NCI-H510A treated with DMSO at 0.1 percent for 48 hours (cell line): Measurements from ENCODE around the gene FGGY.
"Not testable (repeated sequence)": the region's sequence is repeated elsewhere in the genome, so short reads cannot be mapped to it uniquely, and the experiment has no call there.

Experiments used
- DNase-seq: peaks from one replicate; lab custom pipeline; 2025; lab: John Stamatoyannopoulos, UW

Gene FGGY

DNA sequence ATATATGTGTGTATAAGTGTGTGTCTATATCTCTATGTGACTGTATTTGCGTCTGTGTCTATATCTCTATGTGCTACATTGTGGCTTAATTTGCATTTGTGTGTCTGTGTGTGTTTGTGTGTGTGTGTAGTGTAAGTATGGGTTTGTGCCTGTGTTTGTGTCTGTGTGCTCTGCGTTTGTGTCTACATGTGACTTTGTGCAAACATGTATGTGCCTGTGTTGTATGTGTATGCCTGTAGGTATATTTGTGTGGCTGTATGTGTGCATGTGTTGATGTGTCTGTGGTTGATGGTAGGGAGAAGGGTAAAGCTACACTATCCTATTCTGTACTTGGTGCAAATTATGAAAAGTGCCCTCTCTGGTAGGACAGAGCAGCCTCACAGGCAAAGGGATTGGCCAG is 7.3 kb upstream of the FGGY start:
- no peak for DNase-seq

DNA sequence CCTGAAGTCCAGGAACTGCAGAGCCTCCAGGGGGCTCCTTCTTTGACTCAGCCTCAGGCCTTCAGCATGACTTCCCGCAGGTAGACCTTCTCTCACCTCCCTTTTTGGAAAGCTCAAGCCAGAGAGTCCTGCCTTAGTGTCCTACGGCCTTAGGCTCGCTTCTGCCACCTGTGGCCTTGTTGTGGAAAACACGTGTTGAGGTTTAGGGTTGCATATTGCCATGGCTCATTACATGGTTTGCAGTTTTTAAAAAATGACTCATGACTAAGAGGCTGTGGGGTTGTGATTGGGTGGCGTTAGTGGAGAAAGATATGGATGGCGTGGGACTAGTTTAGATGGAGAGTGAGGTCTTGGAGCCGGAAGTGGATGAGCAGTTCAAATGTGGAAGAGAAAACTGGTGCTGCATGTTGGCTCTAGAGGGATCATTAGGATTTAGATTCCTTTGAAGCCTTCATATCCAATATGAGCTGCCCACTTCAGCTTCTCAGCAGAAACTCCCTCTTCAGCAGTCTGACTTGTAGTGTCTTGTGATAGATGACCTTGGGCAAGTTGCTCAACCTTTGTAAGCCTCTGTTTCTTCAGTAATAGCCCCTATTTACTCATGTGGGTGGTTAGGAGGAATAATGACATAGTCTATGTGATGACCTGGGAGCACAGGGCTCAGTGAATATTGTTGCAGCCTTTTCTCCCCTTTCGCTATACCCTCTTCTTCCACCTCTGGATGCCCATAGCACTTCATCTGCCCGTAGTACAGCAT is 6.5 kb upstream of the FGGY start:
- DNase-seq, result peak; percentile 53

DNA sequence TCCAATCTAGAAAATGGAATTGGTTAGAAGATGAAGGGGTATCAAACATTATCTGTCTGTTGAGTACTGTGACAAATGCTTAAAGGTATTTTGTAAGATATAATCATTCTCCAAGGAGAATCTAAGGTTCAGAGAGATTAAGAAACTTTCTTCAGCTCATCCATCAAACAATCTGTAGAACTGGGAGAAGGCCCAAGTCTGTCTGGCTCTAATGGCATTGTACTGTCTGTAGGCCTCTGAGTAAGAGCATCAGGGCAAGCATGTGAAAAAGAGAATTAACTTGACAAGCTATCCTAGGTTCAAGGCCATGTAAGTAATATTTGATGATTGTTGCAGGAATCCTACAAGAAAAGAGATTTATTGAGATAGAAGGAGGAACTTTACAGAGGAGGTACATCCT is 5.3 kb upstream of the FGGY start:
- DNase-seq, result no peak

DNA sequence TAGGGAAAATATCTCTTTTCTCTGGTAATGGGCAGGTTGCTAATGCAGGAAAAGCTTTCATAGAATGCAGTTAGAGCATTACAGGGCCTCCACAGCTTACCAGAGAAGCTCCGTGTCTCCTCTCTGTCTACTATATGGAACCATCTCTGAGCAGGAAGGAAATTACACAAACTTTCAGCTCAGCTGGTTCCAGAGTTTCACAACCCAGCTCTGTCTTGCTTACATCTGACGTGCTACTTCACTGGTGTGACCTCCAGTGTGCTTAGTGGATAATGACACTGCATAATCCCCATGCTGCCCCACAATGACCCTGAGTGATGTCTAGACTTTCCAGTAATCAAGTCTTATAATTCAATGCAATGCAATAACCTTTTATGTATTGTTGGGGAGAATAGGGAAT is 4.3 kb upstream of the FGGY start:
- no peak for DNase-seq

DNA sequence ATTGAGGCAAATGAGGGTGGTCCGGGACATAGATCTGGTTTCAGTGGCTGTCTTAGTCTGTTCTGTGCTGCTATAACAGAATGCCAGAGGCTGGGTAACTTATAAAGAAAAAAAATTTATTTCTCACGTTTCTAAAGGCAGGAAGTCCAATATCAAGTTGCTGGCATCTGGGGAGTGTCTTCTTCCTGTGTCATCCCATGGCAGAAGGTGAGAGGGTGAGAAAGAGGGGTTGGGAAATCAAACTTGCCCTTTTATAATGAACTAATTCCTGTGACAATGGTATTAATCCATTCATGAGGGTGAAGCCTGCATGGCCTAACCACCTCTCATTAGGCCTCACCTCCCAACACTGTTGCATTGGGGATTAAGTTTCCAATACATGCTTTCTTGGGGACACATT is 3.7 kb upstream of the FGGY start:
- no peak for DNase-seq

DNA sequence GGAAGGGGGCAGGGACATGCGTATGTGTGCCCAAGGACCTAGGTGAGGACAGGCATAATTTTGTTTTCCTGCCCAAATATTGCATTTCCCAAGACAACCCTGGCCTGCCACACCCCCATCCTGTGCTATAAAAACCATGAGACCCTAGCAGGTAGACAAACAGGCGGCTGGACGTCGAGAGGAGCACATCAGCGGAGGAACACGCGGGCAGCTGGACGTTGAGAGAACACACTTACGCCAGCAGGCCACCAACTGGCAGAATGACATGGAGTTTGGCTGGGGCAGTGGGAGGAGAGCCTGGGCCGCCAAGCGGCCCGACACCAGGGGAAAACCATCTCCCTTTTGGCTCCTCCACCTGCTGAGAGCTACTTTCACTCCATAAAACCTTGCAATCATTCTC is 3.0 kb upstream of the FGGY start:
- DNase-seq, result no peak

DNA sequence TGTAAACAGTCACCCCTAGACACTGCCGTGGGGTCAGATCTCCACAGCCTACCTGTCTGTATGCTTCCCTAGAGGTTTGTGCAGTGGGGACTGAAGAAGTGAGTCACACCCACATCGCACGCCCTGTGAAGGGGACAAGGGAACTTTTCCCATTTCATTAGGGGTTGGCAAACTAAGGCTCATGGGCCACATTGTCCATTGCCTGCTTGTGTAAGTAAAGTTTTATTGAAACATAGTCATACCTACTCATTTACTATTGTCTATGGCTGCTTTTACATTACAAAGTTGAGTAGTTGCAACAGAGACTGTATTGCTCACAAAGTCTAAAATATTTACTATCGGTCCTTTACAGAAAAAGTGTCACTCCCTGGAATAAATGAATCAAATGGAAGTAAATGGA is 2.5 kb upstream of the FGGY start:
- DNase-seq, result no peak

DNA sequence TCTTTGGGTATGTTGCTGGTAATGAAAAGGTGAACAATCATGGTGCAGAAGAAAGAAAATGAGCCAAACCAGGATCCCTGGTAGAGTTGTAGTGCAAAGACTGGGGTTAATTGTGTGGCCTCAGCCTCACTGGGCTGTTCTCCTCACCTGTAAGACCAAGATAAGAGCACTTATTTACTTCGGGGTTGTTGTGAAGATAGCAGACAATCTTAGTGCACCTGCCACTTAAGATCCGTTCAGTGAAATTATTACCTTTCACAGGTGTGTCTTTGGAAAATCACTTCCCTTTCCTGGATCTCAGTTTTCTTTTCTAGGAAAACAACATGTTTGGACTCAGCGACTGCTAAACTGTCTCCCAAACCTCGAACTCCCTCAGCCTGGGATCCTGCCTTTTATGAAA is 1.3 kb upstream of the FGGY start:
- DNase-seq, result peak; percentile 70

DNA sequence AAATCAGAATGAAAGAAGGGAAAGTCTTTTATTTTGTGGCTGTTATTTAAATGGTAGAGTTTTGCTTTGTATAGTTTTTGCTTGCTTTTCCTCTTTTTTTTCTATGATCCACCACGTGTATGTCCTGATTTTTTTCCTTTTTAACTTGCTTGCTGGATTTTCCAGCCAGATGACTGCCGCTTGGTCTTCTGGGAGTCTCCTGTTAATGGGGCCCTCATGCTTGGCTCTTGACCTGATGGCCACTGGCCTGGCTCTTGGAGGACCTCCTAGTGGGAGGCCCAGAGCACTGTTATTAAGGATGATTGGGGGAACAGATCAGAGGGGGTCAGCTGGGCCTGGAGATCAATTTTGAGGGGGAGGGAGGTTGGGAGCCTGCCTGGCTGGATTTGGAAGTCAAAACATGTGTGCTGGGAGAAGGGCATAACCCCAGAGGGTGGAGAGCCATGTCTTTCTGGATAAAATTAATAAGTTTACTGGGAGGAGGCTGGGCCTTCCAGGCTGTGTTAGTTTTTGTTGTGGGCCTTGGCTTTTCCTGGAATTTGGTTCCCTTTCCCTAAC is 1.2 kb downstream of the FGGY start:
- DNase-seq, result no peak

DNA sequence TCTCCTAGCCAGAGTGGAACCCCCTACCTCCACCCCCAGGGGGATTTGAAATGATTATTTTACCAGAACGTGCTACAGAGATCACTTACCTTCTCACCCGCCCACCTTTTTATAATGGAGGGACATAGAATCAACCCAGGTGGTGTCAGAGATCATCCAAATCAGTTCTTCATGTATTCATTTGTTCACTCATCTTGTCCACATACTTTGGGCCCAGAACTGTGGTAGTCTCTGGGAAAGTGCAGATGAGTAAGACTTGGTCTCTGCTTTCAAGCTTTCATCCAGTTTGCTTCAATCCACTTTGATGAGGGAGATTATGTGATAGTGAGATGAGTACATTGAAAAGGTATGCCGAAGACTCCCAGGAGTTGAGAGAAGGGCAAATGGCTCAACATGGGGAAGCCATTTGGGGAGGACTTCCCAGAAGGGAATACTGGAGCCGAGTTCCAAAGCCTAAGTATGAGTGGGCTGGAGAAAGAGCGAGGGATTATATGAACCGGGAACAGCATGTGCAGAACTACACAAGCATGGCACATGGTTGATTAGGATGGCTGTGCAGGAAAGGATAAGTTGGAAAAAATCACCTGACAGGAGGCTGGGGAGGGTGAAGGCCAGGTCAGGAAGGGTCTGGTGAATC is 1.9 kb downstream of the FGGY start:
- no peak for DNase-seq

DNA sequence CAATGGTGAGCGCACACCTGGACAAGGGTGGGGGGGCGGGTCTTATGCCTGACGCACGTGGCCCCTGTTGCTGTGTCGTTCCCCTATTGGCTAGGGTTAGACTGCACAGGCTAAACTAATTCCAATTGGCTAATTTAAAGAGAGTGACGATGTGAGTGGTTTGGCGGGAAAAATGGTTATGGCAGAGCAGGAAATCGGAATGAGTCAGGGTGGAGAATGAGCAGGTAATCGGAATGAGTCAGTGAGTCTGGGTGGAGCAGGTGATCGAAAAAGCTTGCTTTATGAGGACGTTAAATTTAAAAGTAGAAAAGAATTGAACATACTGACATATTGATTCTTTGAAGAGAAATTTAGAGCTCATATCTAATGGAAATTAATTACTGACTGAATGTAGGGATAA is 2.8 kb downstream of the FGGY start:
- not testable (repeated sequence) for DNase-seq

DNA sequence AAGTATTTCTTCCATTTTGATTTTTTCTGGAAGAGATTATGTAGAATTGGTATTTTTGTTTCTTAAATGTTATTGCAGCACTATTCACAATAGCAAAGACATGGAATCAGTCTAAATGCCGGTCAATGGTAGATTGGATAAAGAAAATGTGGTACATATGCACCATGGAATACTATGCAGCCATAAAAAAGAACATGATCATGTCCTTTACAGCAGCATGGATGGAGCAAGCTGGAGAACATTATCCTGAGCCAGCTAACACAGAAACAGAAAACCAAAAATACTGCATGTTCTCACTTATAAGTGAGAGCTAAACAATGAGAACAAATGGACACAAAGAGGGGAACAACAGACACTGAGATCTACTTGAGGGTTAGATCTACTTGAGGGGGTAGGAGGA is 5.4 kb downstream of the FGGY start:
- no peak for DNase-seq

DNA sequence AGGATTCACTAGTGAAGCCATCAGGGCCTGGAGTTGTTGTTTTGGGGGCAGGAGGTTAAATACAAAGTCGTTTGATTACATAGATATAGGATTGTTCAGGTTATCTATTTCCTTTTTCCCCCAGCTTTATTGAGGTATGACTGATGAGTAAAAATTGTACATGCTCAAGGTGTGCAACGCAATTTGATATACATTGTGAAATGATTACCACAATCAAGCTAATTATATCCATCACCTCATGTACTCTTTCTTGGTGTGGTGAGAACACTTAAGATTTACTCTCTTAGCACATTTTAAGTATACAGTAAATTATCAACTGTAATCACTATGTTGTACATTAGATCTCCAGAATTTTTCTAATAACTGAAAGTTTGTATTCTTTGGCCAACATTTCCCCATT is 6.0 kb downstream of the FGGY start:
- no peak for DNase-seq

DNA sequence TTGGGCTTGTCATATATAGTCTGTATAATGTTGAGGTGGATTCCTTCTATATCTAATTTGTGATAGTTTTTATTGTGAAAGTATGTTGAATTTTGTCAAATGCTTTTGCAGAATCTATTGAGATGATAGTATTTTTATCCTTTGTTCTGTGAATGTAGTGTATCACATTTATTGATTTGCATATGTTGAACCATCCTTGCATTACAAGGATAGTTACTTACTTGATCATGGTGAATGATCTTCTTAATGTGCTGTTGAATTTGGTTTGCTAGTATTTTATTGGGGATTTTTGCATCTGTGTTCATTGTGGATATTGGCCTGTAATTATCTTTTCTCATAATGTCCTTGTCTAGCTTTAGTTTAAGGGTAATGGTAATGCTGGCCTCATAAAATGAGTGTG is 8.3 kb downstream of the FGGY start:
- DNase-seq, result no peak

DNA sequence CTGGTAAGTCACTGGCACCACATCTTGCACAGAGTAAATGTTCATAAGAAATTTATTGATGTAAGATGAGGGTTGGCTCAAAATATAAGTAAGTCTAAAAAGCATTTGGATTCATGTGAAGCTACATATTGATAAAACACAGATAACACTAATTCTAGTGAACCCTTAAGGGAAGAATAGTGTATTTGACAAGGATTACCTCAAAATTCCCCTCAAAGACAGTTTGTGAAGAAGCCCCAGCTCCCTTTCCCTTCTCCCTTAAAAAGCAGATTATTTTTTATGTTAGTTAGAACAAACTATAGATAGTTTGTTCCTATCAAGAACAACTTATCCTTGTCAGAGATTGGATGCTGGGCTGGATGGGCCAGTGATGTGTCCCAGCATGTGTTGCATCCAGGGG is 10.7 kb downstream of the FGGY start:
- DNase-seq, result no peak

DNA sequence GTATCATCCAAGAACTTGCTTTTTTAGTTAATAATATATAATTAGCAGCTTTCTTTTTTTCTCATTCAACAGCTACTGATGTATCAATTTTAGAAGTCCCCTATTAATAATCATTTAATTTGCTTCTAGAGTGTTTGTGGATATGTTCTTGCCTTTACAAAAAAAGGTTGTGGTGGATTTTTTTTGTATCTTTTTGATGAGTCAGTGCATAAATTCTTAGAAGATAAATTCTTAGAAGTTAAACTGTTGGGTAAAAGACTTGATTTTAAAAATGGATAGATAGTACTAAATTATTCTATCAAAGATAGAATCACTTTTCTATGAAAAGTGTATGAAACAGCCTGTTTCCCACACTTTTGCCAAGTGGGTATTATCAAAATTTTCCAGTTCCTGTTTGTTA is 11.9 kb downstream of the FGGY start:
- DNase-seq, result no peak

DNA sequence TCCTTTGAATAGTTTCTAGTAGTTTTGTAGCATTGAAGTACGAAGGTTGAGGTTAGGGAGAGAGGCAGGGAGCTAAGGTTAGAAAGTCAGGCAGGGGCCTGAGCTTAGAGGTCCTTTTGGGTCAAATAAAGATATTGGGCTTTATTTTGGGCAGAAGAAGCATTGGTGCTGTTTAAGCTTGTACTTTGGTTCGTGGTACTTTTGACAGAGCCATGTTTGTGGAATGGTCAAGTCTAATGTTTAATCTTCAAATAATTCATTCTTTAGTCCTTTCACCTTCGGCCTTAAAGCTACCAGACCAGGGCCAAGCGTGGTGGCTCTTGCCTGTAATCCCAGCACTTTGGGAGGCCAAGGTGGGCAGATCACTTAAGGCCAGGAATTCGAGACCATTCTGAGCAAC is 12.5 kb downstream of the FGGY start:
- no peak for DNase-seq

DNA sequence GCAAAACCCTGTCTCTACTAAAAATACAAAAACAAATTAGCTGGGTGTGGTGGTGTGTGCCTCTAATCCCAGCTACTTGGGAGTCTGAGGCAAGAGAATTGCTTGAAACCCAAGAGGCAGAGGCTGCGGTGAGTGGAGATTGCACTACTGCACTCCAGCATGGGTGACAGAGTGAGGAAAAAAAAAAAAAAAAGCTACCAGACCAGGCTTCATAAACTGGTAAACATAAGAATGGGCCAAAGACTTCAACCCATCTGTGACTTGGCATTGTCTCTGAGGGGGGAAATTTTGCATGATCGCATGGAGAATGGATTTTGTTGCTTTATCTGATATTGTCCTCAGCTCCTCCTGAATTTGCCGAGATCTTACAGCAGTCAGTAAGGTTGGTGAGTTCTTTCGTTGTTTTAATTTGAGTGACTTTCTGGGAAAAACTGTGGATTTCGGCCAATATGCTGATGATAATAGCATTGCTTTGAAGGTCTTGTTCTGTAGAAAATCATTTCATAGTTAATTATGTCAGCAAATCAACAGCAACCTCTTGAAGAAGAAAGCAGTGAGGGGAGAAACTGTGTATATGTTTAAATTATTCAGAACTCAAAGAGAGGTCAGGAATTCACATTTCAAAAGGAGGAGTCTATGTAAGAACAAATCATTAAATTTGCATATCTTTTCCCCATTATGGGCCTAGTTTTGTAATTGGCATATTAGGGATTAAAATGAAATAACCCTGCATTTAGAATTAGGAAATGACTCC is 13.1 kb downstream of the FGGY start:
- DNase-seq, result no peak

DNA sequence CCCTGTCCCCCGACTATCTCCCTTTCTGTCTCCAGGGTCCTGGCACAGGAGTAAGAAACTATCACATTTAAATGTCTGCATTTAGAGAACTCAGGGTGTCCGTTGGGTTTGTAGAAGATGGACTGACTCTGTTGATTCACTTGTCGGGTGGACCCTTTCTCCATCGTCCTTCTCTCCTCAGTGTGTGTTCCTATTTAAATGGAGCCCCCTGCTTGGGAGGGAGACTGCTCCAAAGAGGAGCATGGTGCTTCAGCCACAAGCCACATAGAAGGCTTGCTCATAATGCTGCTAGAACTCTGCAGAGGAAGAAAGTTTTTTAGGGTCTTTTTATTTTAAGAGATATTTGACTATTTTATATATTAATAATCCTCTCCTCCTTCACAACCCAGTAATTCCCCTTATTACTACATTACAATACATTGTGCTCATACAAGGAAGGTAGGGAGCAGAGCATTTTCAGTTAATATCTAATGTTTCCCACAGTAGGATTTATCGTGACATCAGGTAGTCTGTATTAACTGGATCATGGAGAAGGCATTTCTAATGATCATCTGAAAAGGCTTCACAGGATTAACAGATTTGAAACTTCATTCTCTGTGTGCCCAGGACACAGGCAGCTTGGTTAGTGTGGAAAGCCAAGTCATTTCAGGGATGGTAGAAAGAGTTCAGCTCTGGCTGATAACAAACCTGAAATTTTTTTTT is 13.8 kb downstream of the FGGY start:
- no peak for DNase-seq

DNA sequence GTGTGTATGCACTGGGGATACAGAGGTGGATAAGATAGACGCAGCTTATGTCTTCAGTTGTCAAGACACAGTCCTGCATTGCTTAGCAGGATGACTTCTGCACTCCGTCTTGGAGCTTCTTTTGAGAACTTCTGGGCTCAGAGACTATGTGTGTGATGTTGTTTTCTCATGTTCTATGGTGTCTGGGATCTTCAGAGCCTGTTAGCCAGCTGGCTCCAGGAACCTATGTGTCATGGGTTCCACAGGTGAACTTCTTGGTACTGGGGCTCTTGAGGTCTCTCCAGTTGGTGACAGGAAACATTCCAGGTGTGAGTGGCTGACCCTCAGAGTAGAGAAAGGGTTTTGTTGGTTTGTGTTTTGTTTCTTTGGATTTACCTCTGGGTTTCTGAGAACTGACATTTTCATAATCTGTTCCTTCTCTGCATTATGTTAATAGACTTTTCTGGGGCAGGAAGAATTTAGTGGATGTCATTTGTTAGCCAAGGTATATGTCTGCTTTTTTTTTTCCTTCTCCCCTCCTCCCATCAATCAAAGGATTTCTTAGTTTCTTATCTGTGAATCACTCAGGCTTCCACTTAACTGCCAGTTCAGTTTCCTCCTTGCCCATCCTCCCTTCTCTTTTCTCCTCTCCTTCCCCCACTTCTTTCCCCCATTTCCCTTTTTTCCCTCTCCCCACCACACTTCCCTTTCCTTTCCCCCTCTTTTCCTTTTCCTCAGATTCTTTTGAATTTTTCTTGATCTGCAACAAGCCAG is 18.1 kb downstream of the FGGY start:
- no peak for DNase-seq
